Ishikawa (cell line): ENCODE data around the gene TPSG1.

Source experiments
- CEBPB ChIP-seq: IDR thresholded peaks from 2 replicates; pipeline ENCODE4 v1.6.1; 2012
- CREB1 ChIP-seq: IDR thresholded peaks from 2 replicates; pipeline ENCODE4 v1.6.1; 2012; ENCODE audit warnings: low read depth
- EGR1 ChIP-seq: IDR thresholded peaks from 2 replicates; pipeline ENCODE4 v1.6.1; 2012
- FOXM1 ChIP-seq: IDR thresholded peaks from 2 replicates; pipeline ENCODE4 v1.6.1; 2012; ENCODE audit warnings: low read depth, borderline replicate concordance
- NFIC ChIP-seq: IDR thresholded peaks from 2 replicates; pipeline ENCODE4 v1.6.1; 2012
- RAD21 ChIP-seq: IDR thresholded peaks from 2 replicates; pipeline ENCODE4 v1.6.1; 2012; ENCODE audit warnings: low read depth
- REST ChIP-seq: IDR thresholded peaks from 2 replicates; pipeline ENCODE4 v1.6.1; 2012; ENCODE audit warnings: low read depth, mild to moderate bottlenecking
- TAF1 ChIP-seq: IDR thresholded peaks from 2 replicates; pipeline ENCODE4 v1.6.1; 2012; ENCODE audit warnings: low read depth, mild to moderate bottlenecking
- TCF12 ChIP-seq: IDR thresholded peaks from 2 replicates; pipeline ENCODE4 v1.6.1; 2012; ENCODE audit warnings: low read depth
- TEAD4 ChIP-seq: IDR thresholded peaks from 2 replicates; pipeline ENCODE4 v1.6.1; 2012
- USF1 ChIP-seq: IDR thresholded peaks from 2 replicates; pipeline ENCODE4 v1.6.1; 2012
- YY1 ChIP-seq: IDR thresholded peaks from 2 replicates; pipeline ENCODE4 v1.6.1; 2012; ENCODE audit warnings: low read depth
- ZBTB7A ChIP-seq: IDR thresholded peaks from 2 replicates; pipeline ENCODE4 v1.6.1; 2012; ENCODE audit warnings: low read depth
- TF ChIP-seq, protein P1 (sequence below): IDR thresholded peaks from 2 replicates; pipeline ENCODE4 v1.6.1; 2012

Gene TPSG1

GRCh38 chr16:1223355-1224214 is 1.5 kb downstream of the TPSG1 start:
- no peak for TF ChIP-seq TAF1
- peak; percentile 51 for TF ChIP-seq REST
- no peak for TF ChIP-seq CREB1
- no peak for TF ChIP-seq TEAD4

- peak; percentile 52; the same call in 1 of the 2 replicates for TF ChIP-seq REST
- no peak for TF ChIP-seq EGR1
- TF ChIP-seq RAD21 = no peak
Observed at GRCh38 chr16:1222553-1223354, 2.3 kb downstream of the TPSG1 start.

GRCh38 chr16:1221628-1222552 is 3.2 kb downstream of the TPSG1 start:
- TF ChIP-seq NFIC (no peak), FOXM1 (no peak), TAF1 (no peak), TEAD4 (no peak), TCF12 (no peak), CEBPB (no peak)

DNA sequence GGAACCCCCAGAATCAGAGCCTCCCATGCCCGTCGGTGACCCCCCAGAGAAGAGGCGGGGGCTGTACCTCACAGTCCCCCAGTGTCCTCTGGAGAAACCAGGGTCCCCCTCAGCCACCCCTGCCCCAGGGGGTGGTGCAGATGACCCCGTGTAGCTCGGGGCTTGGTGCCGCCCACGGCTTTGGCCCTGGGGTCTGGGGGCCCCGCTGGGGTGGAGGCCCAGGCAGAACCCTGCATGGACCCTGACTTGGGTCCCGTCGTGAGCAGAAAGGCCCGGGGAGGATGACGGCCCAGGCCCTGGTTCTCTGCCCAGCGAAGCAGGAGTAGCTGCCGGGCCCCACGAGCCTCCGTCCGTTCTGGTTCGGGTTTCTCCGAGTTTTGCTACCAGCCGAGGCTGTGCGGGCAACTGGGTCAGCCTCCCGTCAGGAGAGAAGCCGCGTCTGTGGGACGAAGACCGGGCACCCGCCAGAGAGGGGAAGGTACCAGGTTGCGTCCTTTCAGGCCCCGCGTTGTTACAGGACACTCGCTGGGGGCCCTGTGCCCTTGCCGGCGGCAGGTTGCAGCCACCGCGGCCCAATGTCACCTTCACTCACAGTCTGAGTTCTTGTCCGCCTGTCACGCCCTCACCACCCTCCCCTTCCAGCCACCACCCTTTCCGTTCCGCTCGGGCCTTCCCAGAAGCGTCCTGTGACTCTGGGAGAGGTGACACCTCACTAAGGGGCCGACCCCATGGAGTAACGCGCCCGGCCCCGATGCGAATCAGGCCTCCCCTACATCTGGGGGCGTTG is 4.0 kb downstream of the TPSG1 start:
- TF ChIP-seq EGR1 (no peak), ZBTB7A (no peak)

GRCh38 chr16:1220098-1220728 is 4.9 kb downstream of the TPSG1 start:
- no peak for TF ChIP-seq YY1
- no peak for TF ChIP-seq TCF12
- no peak for TF ChIP-seq RAD21

GRCh38 chr16:1218930-1219611 is 6.0 kb downstream of the TPSG1 start:
- TF ChIP-seq, protein P1, sequence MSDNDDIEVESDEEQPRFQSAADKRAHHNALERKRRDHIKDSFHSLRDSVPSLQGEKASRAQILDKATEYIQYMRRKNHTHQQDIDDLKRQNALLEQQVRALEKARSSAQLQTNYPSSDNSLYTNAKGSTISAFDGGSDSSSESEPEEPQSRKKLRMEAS = no peak
- TF ChIP-seq USF1 (no peak), REST (no peak), ZBTB7A (no peak), RAD21 (no peak), TCF12 (no peak), YY1 (no peak)
